ENCODE data around the gene IL17D.

The IL17D gene

GRCh38 chr13:20709369-20709768 is 5.9 kb downstream of the IL17D start:
- no peak overlapping the region for H3K4me3 ChIP-seq (ENCODE audit: control insufficient read depth, low read depth, low read length)
- no peak for DNase-seq (ENCODE audit: low read depth)
- TF ChIP-seq, protein P1, sequence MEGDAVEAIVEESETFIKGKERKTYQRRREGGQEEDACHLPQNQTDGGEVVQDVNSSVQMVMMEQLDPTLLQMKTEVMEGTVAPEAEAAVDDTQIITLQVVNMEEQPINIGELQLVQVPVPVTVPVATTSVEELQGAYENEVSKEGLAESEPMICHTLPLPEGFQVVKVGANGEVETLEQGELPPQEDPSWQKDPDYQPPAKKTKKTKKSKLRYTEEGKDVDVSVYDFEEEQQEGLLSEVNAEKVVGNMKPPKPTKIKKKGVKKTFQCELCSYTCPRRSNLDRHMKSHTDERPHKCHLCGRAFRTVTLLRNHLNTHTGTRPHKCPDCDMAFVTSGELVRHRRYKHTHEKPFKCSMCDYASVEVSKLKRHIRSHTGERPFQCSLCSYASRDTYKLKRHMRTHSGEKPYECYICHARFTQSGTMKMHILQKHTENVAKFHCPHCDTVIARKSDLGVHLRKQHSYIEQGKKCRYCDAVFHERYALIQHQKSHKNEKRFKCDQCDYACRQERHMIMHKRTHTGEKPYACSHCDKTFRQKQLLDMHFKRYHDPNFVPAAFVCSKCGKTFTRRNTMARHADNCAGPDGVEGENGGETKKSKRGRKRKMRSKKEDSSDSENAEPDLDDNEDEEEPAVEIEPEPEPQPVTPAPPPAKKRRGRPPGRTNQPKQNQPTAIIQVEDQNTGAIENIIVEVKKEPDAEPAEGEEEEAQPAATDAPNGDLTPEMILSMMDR (IDR thresholded peaks at IDR 0.05; ENCODE audit: control insufficient read depth, insufficient read depth, low read depth, low read length, missing control alignments) = no peak

DNA sequence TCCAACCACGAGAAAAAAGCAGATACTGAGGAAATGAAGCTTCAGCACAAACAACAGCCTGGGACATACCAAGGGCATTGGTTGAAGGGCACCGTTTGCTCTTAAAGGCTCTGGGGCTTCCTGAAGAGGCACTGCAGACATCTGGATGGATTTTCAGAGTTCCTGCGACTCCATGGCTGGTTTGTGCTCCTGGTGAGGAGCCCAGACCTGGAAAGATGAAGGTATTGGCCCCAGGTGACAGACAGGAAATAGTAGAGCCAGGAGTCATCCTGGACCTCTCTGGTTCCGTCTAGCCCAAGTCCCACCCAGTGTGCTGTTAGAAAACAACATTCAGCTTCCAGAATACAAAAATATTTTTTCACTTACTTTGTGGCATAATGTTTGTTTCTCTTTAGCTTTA is 6.3 kb downstream of the IL17D start:
- TF ChIP-seq, protein P1 (IDR thresholded peaks at IDR 0.05; ENCODE audit: control insufficient read depth, insufficient read depth, low read depth, low read length, missing control alignments) = no peak
- no peak for DNase-seq (ENCODE audit: low read depth)
- H3K4me3 ChIP-seq (ENCODE audit: control insufficient read depth, low read depth, low read length) = no peak overlapping the region

GRCh38 chr13:20711301-20712044 is 8.0 kb downstream of the IL17D start:
- H3K4me3 ChIP-seq (ENCODE audit: control insufficient read depth, low read depth, low read length) = no peak overlapping the region
- DNase-seq (ENCODE audit: low read depth) = no peak
- TF ChIP-seq, protein P1 (IDR thresholded peaks at IDR 0.05; ENCODE audit: control insufficient read depth, insufficient read depth, low read depth, low read length, missing control alignments) = no peak

DNA sequence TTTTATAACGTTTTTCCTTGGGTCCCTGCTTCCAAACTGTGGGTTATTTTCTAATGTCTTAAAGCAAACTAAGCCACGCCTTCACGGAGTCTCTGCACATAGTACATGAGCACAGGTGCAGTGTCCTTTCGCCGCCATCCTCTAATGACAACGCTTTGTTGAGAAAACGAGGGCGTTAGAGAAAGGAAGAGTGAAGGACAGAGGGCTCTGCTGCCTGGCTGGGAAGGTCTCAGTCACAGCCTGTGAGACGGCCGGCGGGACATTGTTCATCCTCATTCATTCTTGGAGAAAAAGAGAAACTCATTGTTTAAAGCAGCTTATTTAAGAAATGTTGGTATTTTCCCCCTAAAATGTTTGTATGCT is 9.5 kb downstream of the IL17D start:
- no peak for DNase-seq (ENCODE audit: low read depth)
- TF ChIP-seq, protein P1 (IDR thresholded peaks at IDR 0.05; ENCODE audit: control insufficient read depth, insufficient read depth, low read depth, low read length, missing control alignments) = no peak
- peak overlapping the region; percentile 32 for H3K4me3 ChIP-seq (ENCODE audit: control insufficient read depth, low read depth, low read length)

DNA sequence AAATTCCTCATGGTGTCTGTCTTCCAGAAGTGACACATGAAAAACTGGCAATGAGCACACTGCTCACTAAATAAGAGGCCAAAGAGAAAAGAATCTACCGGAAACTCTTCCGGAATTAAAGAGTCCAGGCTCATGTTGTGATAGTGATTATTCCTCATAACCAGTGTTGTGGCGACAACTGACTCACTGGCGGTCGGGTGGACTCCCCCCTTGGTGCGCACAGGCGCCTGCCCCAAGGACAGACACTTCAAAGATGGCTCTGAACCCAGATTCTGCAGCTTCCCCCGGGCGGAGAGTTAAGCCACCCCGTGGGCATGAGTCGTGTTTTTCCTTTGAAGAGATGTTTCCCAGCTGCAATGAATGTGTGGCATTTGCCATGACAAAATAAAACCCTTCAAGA is 10.3 kb downstream of the IL17D start:
- peak overlapping the region; percentile 11; the same call in 1 of the 2 replicates for H3K4me3 ChIP-seq (ENCODE audit: control insufficient read depth, low read depth, low read length)
- peak; percentile 8 for DNase-seq (ENCODE audit: low read depth)
- TF ChIP-seq, protein P1 (IDR thresholded peaks at IDR 0.05; ENCODE audit: control insufficient read depth, insufficient read depth, low read depth, low read length, missing control alignments) = no peak

DNA sequence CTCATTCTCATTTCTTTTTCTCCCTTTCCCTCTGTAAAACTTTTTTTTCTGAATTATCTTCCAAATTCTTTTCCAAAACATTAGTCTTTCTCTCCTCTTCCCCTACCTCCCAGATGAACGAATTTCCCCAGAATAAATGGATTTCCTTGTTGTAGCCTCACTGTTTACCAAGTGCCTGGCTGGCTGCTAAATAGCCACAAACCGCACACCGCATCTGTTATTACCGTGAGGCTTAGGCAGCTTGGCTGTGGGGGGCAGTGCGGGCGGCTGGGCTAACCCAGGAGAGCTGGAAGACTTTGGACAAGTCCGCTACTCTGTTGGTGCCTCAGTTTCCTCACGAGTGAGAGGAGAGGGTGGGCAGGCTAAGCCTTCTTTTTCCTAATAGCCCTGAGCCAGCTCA is 10.7 kb downstream of the IL17D start:
- no peak for DNase-seq (ENCODE audit: low read depth)
- TF ChIP-seq, protein P1 (IDR thresholded peaks at IDR 0.05; ENCODE audit: control insufficient read depth, insufficient read depth, low read depth, low read length, missing control alignments) = no peak

More for the DNA sequence above, 10.7 kb downstream of the IL17D start:
- H3K4me3 ChIP-seq (ENCODE audit: control insufficient read depth, low read depth, low read length) = no peak overlapping the region

Measured in AG09309 (cell line).